ENCODE results near the gene KIAA0586. TPM values are rescaled to one million over a fixed set of nuclear protein-coding genes. Genes with fewer than 3 reads are reported as not detected.

KIAA0586 gene
- total RNA-seq, 1 experiment from 2014 or later: 26.2 TPM

GRCh38 chr14:58553959-58554358 lies 126.4 kb downstream of the KIAA0586 start:
- ChIA-PET POLR2A (no interaction called here), CTCF (interaction anchor here (0.6 to 0.9 kb wide), 4 partner anchors 22 to 475 kb away, joined by 3 read pairs; no protein-coding TSS in a partner anchor)
- Mint-ChIP-seq H3K9me3 (ENCODE audit: unreplicated experiment) (no peaks in the 10 kb centered on the region), H3K27me3 (ENCODE audit: insufficient read depth, unreplicated experiment) (no peaks in the 10 kb centered on the region), H3K4me1 (ENCODE audit: insufficient read depth, unreplicated experiment) (no peaks in the 10 kb centered on the region), H3K27ac (ENCODE audit: low read depth, unreplicated experiment) (no peak overlapping the region), H3K4me3 (ENCODE audit: unreplicated experiment) (no peak overlapping the region), H3K36me3 (ENCODE audit: insufficient read depth, unreplicated experiment) (no peaks in the 10 kb centered on the region)
- no peak for TF ChIP-seq CTCF (IDR thresholded peaks at IDR 0.05; ENCODE audit: unreplicated experiment)
- BruUV-seq (replicated peaks): no TSS peak
- intact Hi-C loops (cut with micrococcal nuclease): no loop called here
- DNase-seq (ENCODE audit: unreplicated experiment): no peak

GRCh38 chr14:58555647-58556046 lies 128.1 kb downstream of the KIAA0586 start:
- BruUV-seq (replicated peaks): no TSS peak
- ChIA-PET CTCF (no interaction called here), POLR2A (no interaction called here)
- Mint-ChIP-seq H3K36me3 (ENCODE audit: insufficient read depth, unreplicated experiment) (no peaks in the 10 kb centered on the region), H3K27ac (ENCODE audit: low read depth, unreplicated experiment) (no peak overlapping the region), H3K9me3 (ENCODE audit: unreplicated experiment) (no peaks in the 10 kb centered on the region), H3K27me3 (ENCODE audit: insufficient read depth, unreplicated experiment) (no peaks in the 10 kb centered on the region), H3K4me3 (ENCODE audit: unreplicated experiment) (no peak overlapping the region), H3K4me1 (ENCODE audit: insufficient read depth, unreplicated experiment) (no peaks in the 10 kb centered on the region)
- TF ChIP-seq CTCF (IDR thresholded peaks at IDR 0.05; ENCODE audit: unreplicated experiment): no peak
- DNase-seq (ENCODE audit: unreplicated experiment): no peak
- intact Hi-C loops (cut with micrococcal nuclease): no loop called here

- Mint-ChIP-seq H3K36me3 (ENCODE audit: insufficient read depth, unreplicated experiment) (no peaks in the 10 kb centered on the region), H3K9me3 (ENCODE audit: unreplicated experiment) (no peaks in the 10 kb centered on the region), H3K27ac (ENCODE audit: low read depth, unreplicated experiment) (no peak overlapping the region), H3K4me1 (ENCODE audit: insufficient read depth, unreplicated experiment) (no peaks in the 10 kb centered on the region), H3K27me3 (ENCODE audit: insufficient read depth, unreplicated experiment) (no peaks in the 10 kb centered on the region), H3K4me3 (ENCODE audit: unreplicated experiment) (no peak overlapping the region)
- intact Hi-C loops (cut with micrococcal nuclease): no loop called here
- no TSS peak for BruUV-seq (replicated peaks)
- TF ChIP-seq CTCF (IDR thresholded peaks at IDR 0.05; ENCODE audit: unreplicated experiment): no peak
- CTCF ChIA-PET: interaction anchor here (1.0 kb wide), 1 partner anchor 81 kb away, joined by 3 read pairs; no protein-coding TSS in a partner anchor
- no peak for DNase-seq (ENCODE audit: unreplicated experiment)
- POLR2A ChIA-PET: no interaction called here
Observed at GRCh38 chr14:58557242-58557641, 129.7 kb downstream of the KIAA0586 start.

GRCh38 chr14:58560208-58560607 lies 132.7 kb downstream of the KIAA0586 start:
- Mint-ChIP-seq H3K36me3 (ENCODE audit: insufficient read depth, unreplicated experiment) (no peaks in the 10 kb centered on the region), H3K27ac (ENCODE audit: low read depth, unreplicated experiment) (no peak overlapping the region), H3K27me3 (ENCODE audit: insufficient read depth, unreplicated experiment) (no peaks in the 10 kb centered on the region), H3K4me1 (ENCODE audit: insufficient read depth, unreplicated experiment) (no peaks in the 10 kb centered on the region), H3K9me3 (ENCODE audit: unreplicated experiment) (no peaks in the 10 kb centered on the region), H3K4me3 (ENCODE audit: unreplicated experiment) (no peak overlapping the region)
- intact Hi-C loops (cut with micrococcal nuclease): no loop called here
- ChIA-PET CTCF (interaction anchor here (0.6 to 0.7 kb wide), 3 partner anchors 33 to 566 kb away, joined by 3 to 4 read pairs (median 3); no protein-coding TSS in a partner anchor), POLR2A (no interaction called here)
- BruUV-seq (replicated peaks): no TSS peak
- no peak for TF ChIP-seq CTCF (IDR thresholded peaks at IDR 0.05; ENCODE audit: unreplicated experiment)
- peak; percentile 3 for DNase-seq (ENCODE audit: unreplicated experiment)

Measured in MCF 10A (cell line).